A549 (cell line): ENCODE results near the gene DCLK3. TPM values are rescaled to one million over a fixed set of nuclear protein-coding genes. Genes with fewer than 3 reads are reported as not detected.

Source experiments
- ATAC-seq, 2 experiments: fragments of 200-7000 bp in 1 of 2; fragments of >200 bp in 1 of 2; cut with Nextera tagmentation in 1 of 2; cut with Tn5 transposase in 1 of 2; 3 replicates each; pipeline versions ENCODE4 v1.8.0 to v1.9.1; 2018 to 2020; ENCODE audit warnings: mild to moderate bottlenecking in 1 of 2, moderate library complexity in 1 of 2
- CTCF ChIA-PET: fragments of 300-600 bp; sonication (Branson Sonifier 250); formaldehyde crosslinking; extraction: SDS; loops from one replicate; lab custom pipeline; 2021; ENCODE audit warnings: antibody characterized with exemption, inconsistent platforms; lab: Yijun Ruan, JAX
- POLR2A ChIA-PET: fragments of 350-600 bp; formaldehyde crosslinking; extraction: SDS; loops from one replicate; lab custom pipeline; 2021; ENCODE audit warnings: antibody characterized with exemption, inconsistent platforms; lab: Yijun Ruan, JAX
- DNase-seq, 2 experiments: peaks; one replicate each; pipeline versions ENCODE4 v3.0.0 to v3.0.0-alpha.2; 2011 to 2016; ENCODE audit warnings: low read depth in 1 of 2, low spot score in 1 of 2
- FAIRE-seq: peaks from 2 replicates; lab custom pipeline; 2011; peaks lifted over from hg19 to GRCh38; lab: Jason Lieb, UNC
- H3K27ac ChIP-seq, 2 experiments: fragments of >200 bp; sonication (Bioruptor Twin); formaldehyde crosslinking; 3 replicates each; pipeline ENCODE4 v1.5.1; 2016 to 2017
- H3K4me1 ChIP-seq: fragments of >200 bp; sonication (Bioruptor Twin); formaldehyde crosslinking; 3 replicates; pipeline ENCODE4 v1.6.1; 2016
- H3K4me2 ChIP-seq: fragments of >200 bp; sonication (Bioruptor Twin); formaldehyde crosslinking; 3 replicates; pipeline ENCODE4 v1.6.1; 2016
- H3K4me3 ChIP-seq: fragments of >200 bp; sonication (Bioruptor Twin); formaldehyde crosslinking; 3 replicates; pipeline ENCODE4 v1.5.1; 2016
- H3K9me3 ChIP-seq: fragments of >200 bp; sonication (Bioruptor Twin); formaldehyde crosslinking; 3 replicates; pipeline ENCODE4 v1.6.1; 2016
- CHD4 ChIP-seq: fragments of 200-600 bp; sonication (generic); IDR thresholded peaks from 2 replicates; pipeline ENCODE4 v1.6.1; 2016; ENCODE audit warnings: antibody characterized with exemption, mild to moderate bottlenecking, borderline replicate concordance
- EP300 ChIP-seq, 2 experiments: fragments of >200 bp; sonication (Bioruptor Twin); formaldehyde crosslinking; IDR thresholded peaks; 2 replicates in 1 of 2; 3 replicates in 1 of 2; pipeline ENCODE4 v1.6.1; 2016 to 2017
- FOSL2 ChIP-seq, 2 experiments: fragments of 450-650 bp in 1 of 2; fragments of >200 bp in 1 of 2; sonication (Bioruptor Twin) in 1 of 2; formaldehyde crosslinking; IDR thresholded peaks; 2 replicates each; pipeline versions ENCODE4 v1.5.0 to v1.6.1; 2016 to 2020; ENCODE audit warnings: mild to moderate bottlenecking in 1 of 2, moderate library complexity in 1 of 2
- FOXS1 ChIP-seq: fragments of 250-450 bp; sonication (Bioruptor Pico); IDR thresholded peaks from 2 replicates; pipeline ENCODE4 v1.5.0; 2020; ENCODE audit warnings: mild to moderate bottlenecking, moderate library complexity
- HOXA7 ChIP-seq: fragments of 250-450 bp; sonication (Bioruptor Pico); IDR thresholded peaks from 2 replicates; pipeline ENCODE4 v1.5.0; 2020; ENCODE audit warnings: mild to moderate bottlenecking, moderate library complexity
- HOXB13 ChIP-seq: fragments of 250-450 bp; sonication (Bioruptor Pico); IDR thresholded peaks from 2 replicates; pipeline ENCODE4 v1.5.0; 2020; ENCODE audit warnings: low read depth, mild to moderate bottlenecking, moderate library complexity
- HOXB5 ChIP-seq: fragments of 250-450 bp; sonication (Bioruptor Pico); IDR thresholded peaks from 2 replicates; pipeline ENCODE4 v1.5.0; 2020; ENCODE audit warnings: mild to moderate bottlenecking, moderate library complexity
- KDM1A ChIP-seq: fragments of 200-600 bp; sonication (generic); IDR thresholded peaks from 2 replicates; pipeline ENCODE4 v1.6.1; 2016; ENCODE audit warnings: low read depth, mild to moderate bottlenecking
- MAFK ChIP-seq: fragments of 450-650 bp; IDR thresholded peaks from 2 replicates; pipeline ENCODE4 v1.6.1; 2014; ENCODE audit not compliant: partially characterized antibody
- MAZ ChIP-seq: fragments of 150-350 bp; IDR thresholded peaks from 2 replicates; pipeline ENCODE4 v1.6.1; 2014; ENCODE audit warnings: antibody characterized with exemption, low read depth, low read length, borderline replicate concordance
- POLR2AphosphoS2 ChIP-seq: conservative IDR thresholded peaks from 2 replicates; pipeline ENCODE4 v1.6.1; 2012; ENCODE audit warnings: low read length, improper control_type of control experiment, inconsistent platforms
- RAD21 ChIP-seq, 2 experiments: fragments of >200 bp in 1 of 2; sonication (Bioruptor Twin) in 1 of 2; formaldehyde crosslinking in 1 of 2; IDR thresholded peaks in 1 of 2; conservative IDR thresholded peaks in 1 of 2; 2 replicates in 1 of 2; 3 replicates in 1 of 2; pipeline ENCODE4 v1.6.1; 2012 to 2018; ENCODE audit warnings: inconsistent platforms in 1 of 2
- RARB ChIP-seq: fragments of 250-450 bp; sonication (Bioruptor Pico); IDR thresholded peaks from 2 replicates; pipeline ENCODE4 v1.8.0; 2021; ENCODE audit warnings: mild to moderate bottlenecking, moderate library complexity
- RNF2 ChIP-seq: fragments of 200-600 bp; sonication (generic); IDR thresholded peaks from 2 replicates; pipeline ENCODE4 v1.6.1; 2016; ENCODE audit warnings: low read depth, mild to moderate bottlenecking, antibody characterized with exemption, moderate library complexity, borderline replicate concordance
- TP53 ChIP-seq: fragments of 250-450 bp; sonication (Bioruptor Pico); IDR thresholded peaks from 2 replicates; pipeline ENCODE4 v1.5.0; 2021; ENCODE audit warnings: mild to moderate bottlenecking, moderate library complexity
- ZFP36 ChIP-seq: fragments of 450-650 bp; IDR thresholded peaks from 2 replicates; pipeline ENCODE4 v1.6.1; 2014; ENCODE audit warnings: borderline replicate concordance; ENCODE audit not compliant: partially characterized antibody
- WGBS: methylation state at CpG from one replicate; pipeline ENCODE4 v1.1.6; 2017; ENCODE audit errors: missing lambda C conversion rate; 5-methylcytosine and 5-hydroxymethylcytosine counted together
- polyA plus RNA-seq, 4 experiments: library from polyadenylated mRNA; depleted of rRNA in 3 of 4; stranded (reverse); fragments of >200 nt; fragmentation: RNase III in 1 of 4; extraction: RNeasy Plus Mini Kit Qiagen cat#74134 plus additional on column Dnase treatment in 1 of 4; gene quantifications; 2 replicates in 3 of 4; 3 replicates in 1 of 4; pipeline ENCODE4 v1.2.3, GENCODE V29; 2011 to 2017
- TF ChIP-seq, protein P1 (sequence below): fragments of 250-450 bp; sonication (Bioruptor Pico); IDR thresholded peaks from 2 replicates; pipeline ENCODE4 v1.5.0; 2020; ENCODE audit warnings: low read depth, mild to moderate bottlenecking, moderate library complexity
- TF ChIP-seq, protein P2 (sequence below): fragments of >200 bp; sonication (Bioruptor Twin); formaldehyde crosslinking; IDR thresholded peaks from 2 replicates; pipeline ENCODE4 v1.6.1; 2016
- TF ChIP-seq, protein P3 (sequence below): IDR thresholded peaks from 2 replicates; pipeline ENCODE4 v1.6.1; 2012
- TF ChIP-seq, protein P4 (sequence below): fragments of 450-650 bp; IDR thresholded peaks from 2 replicates; pipeline ENCODE4 v1.6.1; 2014; ENCODE audit warnings: antibody characterized with exemption
- TF ChIP-seq, protein P5 (sequence below): fragments of 200-600 bp; sonication (generic); IDR thresholded peaks from 2 replicates; pipeline ENCODE4 v1.6.1; 2016; ENCODE audit warnings: antibody characterized with exemption, mild to moderate bottlenecking, moderate library complexity
- TF ChIP-seq, protein P6 (sequence below): fragments of >200 bp; sonication (Bioruptor Twin); formaldehyde crosslinking; IDR thresholded peaks from 3 replicates; pipeline ENCODE4 v1.5.1; 2016
- TF ChIP-seq, protein P7 (sequence below): IDR thresholded peaks from 2 replicates; pipeline ENCODE4 v1.6.1; 2012; ENCODE audit warnings: low read depth, borderline replicate concordance

DCLK3 gene
- polyA plus RNA-seq, 2 of the 4 experiments (the other 2 are of a cell fraction), result not detected

DNA sequence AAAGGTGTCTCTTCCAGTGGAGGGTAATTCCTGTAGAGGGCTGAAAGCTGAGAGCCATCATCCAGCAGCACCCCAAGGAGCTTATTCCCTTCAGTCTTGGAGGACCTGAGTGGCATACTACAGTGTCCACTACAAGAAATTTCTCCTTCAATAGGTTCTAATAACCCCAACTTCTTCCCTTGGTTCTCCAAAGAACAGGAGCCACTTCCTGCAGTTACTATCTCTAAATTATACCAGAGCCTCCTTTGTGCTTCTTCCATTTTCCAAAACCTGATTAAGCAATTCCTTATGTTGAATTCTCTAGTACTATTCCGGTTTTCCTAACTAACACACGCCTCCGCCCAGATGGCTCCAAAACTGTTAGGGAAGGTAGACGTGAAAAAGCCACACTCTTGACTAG lies 50.4 kb downstream of the DCLK3 start:
- no peak for DNase-seq
- Histone ChIP-seq H3K4me1 (no peaks in the 10 kb centered on the region), H3K9me3 (no peaks in the 10 kb centered on the region), H3K4me2 (no peak overlapping the region), H3K4me3 (no peak overlapping the region)
- no peak for FAIRE-seq
- no peak for ATAC-seq
- POLR2A ChIA-PET, result no interaction called here
- TF ChIP-seq RAD21 (conservative IDR thresholded peaks at IDR 0.05 in 1 of 2, IDR thresholded peaks at IDR 0.05 in 1 of 2), result no peak
- no peak for TF ChIP-seq KDM1A
- TF ChIP-seq, protein P1, sequence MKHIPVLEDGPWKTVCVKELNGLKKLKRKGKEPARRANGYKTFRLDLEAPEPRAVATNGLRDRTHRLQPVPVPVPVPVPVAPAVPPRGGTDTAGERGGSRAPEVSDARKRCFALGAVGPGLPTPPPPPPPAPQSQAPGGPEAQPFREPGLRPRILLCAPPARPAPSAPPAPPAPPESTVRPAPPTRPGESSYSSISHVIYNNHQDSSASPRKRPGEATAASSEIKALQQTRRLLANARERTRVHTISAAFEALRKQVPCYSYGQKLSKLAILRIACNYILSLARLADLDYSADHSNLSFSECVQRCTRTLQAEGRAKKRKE (CRISPR knock-in tag), result no peak
- no peak for TF ChIP-seq MAZ
- TF ChIP-seq EP300 (IDR thresholded peaks at IDR 0.05), result no peak
- no peak for TF ChIP-seq FOXS1 (CRISPR knock-in tag)
- TF ChIP-seq HOXB5 (CRISPR knock-in tag), result no peak
- TF ChIP-seq, all 56 proteins: peak for 0
- no peak overlapping the region for H3K27ac ChIP-seq
- WGBS, result 85% methylated on average over 4 of the region's 4 CpGs
- CTCF ChIA-PET, result interaction anchor here (1.6 kb wide), 1 partner anchor 748 kb away, joined by 6 read pairs; no protein-coding TSS in a partner anchor

DNA sequence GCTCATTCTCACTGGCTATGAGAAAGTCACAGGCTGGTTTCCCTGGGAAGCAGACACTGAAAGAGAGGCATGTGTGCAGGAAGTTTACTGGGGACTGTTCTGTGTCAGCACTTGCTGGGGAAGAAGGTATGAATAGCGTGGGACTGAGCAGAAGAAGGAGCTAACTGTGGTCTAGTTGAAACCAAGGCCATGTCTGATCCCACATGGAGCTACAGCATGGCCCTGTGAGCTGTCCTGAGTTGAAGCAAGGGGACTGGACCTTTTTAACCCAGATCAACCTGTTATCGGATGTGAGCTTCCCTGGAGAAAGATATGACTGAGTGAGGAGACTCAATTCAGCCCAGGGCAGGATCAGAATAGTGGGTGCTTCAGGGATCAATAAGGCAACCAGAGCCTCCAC lies 53.7 kb downstream of the DCLK3 start:
- 25% methylated on average over 2 of the region's 2 CpGs for WGBS
- FAIRE-seq (no peak), ATAC-seq (no peak)

More for the DNA sequence above, 53.7 kb downstream of the DCLK3 start:
- POLR2A ChIA-PET, result no interaction called here
- H3K4me3 ChIP-seq, result no peak overlapping the region
- H3K4me1 ChIP-seq, result peaks cover 18% of the 10 kb centered on the region
- no peak overlapping the region for H3K4me2 ChIP-seq
- TF ChIP-seq HOXB13, result no peak
- TF ChIP-seq, protein P2, sequence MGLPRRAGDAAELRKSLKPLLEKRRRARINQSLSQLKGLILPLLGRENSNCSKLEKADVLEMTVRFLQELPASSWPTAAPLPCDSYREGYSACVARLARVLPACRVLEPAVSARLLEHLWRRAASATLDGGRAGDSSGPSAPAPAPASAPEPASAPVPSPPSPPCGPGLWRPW, result no peak
- no peak for TF ChIP-seq CHD4
- TF ChIP-seq POLR2AphosphoS2, result no peak
- no peak for TF ChIP-seq FOSL2 (IDR thresholded peaks at IDR 0.05)
- no peak for TF ChIP-seq FOSL2 (CRISPR knock-in tag; IDR thresholded peaks at IDR 0.05)
- TF ChIP-seq RNF2, result no peak
- TF ChIP-seq ZFP36, result no peak
- TF ChIP-seq, protein P3, sequence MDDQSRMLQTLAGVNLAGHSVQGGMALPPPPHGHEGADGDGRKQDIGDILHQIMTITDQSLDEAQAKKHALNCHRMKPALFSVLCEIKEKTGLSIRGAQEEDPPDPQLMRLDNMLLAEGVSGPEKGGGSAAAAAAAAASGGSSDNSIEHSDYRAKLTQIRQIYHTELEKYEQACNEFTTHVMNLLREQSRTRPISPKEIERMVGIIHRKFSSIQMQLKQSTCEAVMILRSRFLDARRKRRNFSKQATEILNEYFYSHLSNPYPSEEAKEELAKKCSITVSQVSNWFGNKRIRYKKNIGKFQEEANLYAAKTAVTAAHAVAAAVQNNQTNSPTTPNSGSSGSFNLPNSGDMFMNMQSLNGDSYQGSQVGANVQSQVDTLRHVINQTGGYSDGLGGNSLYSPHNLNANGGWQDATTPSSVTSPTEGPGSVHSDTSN, result no peak
- TF ChIP-seq, protein P4, sequence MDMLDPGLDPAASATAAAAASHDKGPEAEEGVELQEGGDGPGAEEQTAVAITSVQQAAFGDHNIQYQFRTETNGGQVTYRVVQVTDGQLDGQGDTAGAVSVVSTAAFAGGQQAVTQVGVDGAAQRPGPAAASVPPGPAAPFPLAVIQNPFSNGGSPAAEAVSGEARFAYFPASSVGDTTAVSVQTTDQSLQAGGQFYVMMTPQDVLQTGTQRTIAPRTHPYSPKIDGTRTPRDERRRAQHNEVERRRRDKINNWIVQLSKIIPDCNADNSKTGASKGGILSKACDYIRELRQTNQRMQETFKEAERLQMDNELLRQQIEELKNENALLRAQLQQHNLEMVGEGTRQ, result no peak
- TF ChIP-seq, protein P5, sequence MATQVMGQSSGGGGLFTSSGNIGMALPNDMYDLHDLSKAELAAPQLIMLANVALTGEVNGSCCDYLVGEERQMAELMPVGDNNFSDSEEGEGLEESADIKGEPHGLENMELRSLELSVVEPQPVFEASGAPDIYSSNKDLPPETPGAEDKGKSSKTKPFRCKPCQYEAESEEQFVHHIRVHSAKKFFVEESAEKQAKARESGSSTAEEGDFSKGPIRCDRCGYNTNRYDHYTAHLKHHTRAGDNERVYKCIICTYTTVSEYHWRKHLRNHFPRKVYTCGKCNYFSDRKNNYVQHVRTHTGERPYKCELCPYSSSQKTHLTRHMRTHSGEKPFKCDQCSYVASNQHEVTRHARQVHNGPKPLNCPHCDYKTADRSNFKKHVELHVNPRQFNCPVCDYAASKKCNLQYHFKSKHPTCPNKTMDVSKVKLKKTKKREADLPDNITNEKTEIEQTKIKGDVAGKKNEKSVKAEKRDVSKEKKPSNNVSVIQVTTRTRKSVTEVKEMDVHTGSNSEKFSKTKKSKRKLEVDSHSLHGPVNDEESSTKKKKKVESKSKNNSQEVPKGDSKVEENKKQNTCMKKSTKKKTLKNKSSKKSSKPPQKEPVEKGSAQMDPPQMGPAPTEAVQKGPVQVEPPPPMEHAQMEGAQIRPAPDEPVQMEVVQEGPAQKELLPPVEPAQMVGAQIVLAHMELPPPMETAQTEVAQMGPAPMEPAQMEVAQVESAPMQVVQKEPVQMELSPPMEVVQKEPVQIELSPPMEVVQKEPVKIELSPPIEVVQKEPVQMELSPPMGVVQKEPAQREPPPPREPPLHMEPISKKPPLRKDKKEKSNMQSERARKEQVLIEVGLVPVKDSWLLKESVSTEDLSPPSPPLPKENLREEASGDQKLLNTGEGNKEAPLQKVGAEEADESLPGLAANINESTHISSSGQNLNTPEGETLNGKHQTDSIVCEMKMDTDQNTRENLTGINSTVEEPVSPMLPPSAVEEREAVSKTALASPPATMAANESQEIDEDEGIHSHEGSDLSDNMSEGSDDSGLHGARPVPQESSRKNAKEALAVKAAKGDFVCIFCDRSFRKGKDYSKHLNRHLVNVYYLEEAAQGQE, result no peak
- TF ChIP-seq MAFK, result no peak
- no peak for TF ChIP-seq HOXA7 (CRISPR knock-in tag)
- no peak for TF ChIP-seq RARB
- TF ChIP-seq, protein P6, sequence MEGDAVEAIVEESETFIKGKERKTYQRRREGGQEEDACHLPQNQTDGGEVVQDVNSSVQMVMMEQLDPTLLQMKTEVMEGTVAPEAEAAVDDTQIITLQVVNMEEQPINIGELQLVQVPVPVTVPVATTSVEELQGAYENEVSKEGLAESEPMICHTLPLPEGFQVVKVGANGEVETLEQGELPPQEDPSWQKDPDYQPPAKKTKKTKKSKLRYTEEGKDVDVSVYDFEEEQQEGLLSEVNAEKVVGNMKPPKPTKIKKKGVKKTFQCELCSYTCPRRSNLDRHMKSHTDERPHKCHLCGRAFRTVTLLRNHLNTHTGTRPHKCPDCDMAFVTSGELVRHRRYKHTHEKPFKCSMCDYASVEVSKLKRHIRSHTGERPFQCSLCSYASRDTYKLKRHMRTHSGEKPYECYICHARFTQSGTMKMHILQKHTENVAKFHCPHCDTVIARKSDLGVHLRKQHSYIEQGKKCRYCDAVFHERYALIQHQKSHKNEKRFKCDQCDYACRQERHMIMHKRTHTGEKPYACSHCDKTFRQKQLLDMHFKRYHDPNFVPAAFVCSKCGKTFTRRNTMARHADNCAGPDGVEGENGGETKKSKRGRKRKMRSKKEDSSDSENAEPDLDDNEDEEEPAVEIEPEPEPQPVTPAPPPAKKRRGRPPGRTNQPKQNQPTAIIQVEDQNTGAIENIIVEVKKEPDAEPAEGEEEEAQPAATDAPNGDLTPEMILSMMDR, result no peak
- TF ChIP-seq, protein P7, sequence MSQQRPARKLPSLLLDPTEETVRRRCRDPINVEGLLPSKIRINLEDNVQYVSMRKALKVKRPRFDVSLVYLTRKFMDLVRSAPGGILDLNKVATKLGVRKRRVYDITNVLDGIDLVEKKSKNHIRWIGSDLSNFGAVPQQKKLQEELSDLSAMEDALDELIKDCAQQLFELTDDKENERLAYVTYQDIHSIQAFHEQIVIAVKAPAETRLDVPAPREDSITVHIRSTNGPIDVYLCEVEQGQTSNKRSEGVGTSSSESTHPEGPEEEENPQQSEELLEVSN, result no peak
- no peak for TF ChIP-seq TP53 (CRISPR knock-in tag)
- TF ChIP-seq EP300 (IDR thresholded peaks at IDR 0.05), result no peak
- TF ChIP-seq, all 56 proteins: peak for 0
- CTCF ChIA-PET, result interaction anchor here (0.8 to 5.0 kb wide), 5 partner anchors 10 to 785 kb away, joined by 3 to 51 read pairs (median 3); no protein-coding TSS in a partner anchor
- Histone ChIP-seq H3K27ac (no peak overlapping the region), H3K9me3 (no peaks in the 10 kb centered on the region)
- DNase-seq, result no peak
